ENCODE results near the gene OR2M3.
"Not testable (repeated sequence)": the region's sequence is repeated elsewhere in the genome, so short reads cannot be mapped to it uniquely, and the experiment has no call there.

OR2M3 gene, protein sequence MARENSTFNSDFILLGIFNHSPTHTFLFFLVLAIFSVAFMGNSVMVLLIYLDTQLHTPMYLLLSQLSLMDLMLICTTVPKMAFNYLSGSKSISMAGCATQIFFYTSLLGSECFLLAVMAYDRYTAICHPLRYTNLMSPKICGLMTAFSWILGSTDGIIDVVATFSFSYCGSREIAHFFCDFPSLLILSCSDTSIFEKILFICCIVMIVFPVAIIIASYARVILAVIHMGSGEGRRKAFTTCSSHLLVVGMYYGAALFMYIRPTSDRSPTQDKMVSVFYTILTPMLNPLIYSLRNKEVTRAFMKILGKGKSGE

DNA sequence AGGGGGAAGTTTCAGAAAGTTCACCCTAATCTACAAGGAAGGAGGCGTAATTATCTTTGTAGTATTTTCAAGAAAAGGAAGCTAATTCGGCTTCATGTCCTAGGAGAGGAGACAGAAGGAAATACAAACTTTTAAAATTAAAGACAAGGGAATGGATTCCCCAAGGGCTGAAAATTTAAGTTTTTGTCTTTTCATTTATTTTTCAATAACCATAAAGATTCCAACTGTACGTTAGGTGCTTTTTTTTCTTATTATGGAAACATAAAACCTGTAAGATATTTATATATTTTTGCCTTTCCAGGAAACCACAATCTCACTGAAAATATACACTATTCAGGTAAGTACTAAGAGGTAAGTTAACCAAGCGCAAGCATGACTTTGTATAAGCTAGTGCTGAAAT is at the start of gene OR2M3:
TSS of gene OR2M3 (plus strand) at position 301 of the 400 bp plus-strand sequence. CDS start 5,803 bp downstream, outside the sequence.
- no peak for DNase-seq

DNA sequence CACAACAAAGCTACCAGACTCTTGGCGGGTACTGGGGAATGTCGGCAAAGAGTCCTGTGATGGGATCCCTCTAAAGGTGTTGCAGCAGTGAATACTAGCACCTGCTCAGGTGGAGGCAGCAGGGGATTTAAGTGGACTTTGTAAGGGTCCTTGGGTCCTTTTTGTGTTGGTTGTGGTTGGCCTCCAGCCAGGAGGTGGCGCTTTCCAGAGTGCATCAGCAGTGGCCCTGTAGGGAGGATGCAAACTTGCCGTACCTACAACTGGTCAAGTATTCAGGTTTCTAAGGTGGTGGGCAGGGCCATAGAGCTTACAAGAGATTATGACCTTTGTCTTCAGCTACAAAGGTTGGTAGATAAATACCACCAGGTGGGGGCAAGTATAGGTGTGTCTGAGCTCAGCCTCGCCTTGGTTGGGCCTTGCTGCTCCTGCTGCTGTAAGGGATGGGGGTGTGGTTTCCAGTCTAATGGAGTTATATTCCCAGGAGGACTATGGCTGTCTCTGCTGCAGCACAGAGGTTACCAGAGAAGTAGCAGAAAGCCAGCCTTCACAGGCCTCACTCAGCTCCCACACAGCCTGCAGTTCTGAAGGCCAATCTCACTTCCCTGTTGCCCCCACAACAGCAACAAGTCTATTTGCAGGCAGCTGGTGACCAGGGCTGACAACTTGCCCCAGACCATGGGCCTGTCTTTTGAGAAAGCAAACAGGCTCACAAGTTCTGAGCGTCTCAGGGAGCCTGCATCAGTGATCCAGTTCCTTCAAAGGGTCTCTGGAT is 44.8 kb upstream of the OR2M3 start:
- no peak for DNase-seq

DNA sequence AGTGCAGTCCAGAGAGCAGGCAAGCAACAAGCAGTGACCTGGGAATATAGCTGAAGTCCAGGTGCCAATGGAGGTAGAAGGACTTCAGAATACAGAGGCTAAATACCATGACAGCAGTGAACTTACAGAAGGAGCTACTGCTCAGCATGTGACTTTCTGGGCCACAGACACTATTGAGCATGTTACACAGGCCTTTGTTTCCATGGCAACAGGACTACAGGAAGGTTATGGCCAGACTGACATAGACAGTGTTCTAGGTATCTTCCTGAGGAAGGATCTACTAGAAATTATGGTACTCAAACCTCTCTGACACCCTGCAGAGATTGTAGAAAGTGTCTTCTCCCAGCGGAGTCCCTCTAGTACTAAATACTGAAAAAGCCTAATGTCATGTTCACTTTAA is 41.1 kb upstream of the OR2M3 start:
- no peak for DNase-seq

DNA sequence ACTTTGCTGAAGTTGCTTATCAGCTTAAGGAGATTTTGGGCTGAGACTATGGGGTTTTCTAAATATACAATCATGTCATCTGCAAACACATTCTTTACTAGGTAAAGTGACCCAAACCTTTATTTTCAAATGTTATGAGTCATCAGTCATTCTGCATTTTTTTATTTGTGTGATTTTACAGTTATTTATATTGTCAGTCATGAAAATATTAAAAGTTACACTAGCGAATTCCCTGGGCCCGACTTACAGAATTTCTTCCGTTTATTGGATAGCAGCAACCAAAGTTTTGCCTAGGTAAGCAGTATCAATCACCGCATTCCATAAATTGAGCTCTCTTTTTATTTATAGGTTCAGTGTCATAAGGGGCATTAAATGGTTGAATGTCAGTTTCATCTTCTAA is 38.3 kb upstream of the OR2M3 start:
- DNase-seq: no peak

DNA sequence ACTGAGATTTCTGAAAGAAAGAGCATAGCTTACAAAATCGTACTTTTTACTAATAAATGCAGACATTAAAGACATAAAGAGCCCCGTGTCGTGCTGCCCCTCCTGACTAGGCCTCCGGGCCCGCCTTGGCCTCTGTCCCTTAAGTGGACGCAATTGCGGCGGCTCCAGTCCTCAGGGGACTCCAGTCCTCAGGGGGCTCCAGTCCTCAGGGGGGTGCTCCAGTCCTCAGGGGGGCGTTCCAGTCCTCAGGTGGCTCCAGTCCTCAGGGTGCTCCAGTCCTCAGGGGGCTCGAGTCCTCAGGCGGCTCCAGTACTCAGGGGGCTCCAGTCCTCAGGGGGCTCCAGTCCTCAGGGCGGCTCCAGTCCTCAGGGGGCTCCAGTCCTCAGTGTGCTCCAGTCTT is 33.0 kb upstream of the OR2M3 start:
- DNase-seq: no peak

DNA sequence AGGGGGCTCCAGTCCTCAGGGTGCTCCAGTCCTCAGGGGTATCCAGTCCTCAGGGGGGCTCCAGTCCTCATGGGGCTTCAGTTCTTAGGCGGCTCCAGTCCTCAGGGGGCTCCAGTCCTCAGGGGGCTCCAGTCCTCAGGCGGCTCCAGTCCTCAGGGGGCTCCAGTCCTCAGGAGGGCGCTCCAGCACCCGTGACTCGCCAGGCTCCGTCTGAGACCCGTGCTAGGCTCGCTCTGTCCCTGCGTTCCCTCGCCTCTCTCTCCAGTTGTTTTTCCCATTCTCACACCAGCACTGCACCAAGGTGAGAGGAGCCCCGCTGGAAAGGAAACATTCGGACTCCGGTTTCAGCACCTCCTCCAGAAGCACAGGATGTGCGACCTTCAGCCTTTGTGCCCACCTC is 31.9 kb upstream of the OR2M3 start:
- no peak for DNase-seq

DNA sequence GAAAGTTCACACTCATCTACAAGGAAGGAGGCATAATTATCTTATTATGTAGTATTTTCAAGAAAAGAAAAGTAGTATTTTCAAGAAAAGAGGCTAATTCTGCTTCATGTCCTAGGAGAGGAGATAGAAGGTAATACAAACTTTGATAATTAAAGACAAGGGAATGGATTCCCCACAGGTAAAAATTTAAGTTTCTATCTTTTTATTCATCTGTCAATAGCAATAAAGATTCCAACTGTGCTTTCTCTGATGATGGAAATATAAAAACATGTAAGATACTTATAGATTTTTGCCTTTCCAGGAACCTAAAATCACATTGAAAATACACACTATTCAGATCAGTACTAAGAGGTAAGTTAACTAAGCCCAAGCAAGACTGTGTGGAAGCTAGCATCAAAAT is 22.5 kb upstream of the OR2M3 start, which contains the start of gene OR2M2:
TSS of gene OR2M2 (plus strand) at position 301 of the 400 bp plus-strand sequence. CDS start 5,165 bp downstream, outside the sequence.
- DNase-seq: no peak

DNA sequence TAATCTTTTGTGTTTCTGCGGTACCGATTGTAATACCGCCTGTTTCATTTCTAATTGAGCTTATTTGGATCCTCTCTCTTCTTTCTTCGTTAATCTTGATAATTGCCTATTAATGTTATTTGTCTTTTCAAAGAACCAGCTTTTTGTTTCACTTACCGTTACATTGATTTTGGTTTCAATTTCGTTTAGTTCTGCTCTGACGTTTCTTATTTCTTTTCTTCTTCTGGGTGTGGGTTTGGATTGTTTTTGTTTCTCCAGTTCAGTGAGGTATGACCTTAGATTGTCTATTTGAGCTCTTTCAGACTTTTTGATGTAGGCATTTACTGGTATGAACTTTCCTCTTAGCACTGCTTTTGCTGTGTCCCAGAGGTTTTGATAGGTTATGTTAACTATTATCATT is 13.1 kb upstream of the OR2M3 start:
- no peak for DNase-seq

DNA sequence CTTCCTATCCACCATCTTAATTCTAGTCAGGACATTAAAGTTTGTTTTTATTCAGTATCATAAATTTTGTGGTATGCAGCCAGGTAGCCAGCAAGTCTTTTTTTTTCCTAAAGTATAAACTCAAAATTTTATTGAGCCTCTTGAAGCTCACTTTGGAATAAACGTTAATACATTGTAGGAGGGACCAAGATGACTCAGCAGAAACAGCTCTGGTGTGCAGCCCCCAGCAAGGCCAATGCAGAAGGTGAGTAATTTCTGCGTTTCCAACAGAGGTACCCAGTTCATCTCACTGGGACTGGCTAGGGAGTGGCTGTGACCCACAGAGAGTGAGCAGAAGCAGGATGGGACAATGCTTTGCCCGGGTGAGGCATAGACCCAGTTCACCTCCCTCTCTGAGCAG is 9.7 kb upstream of the OR2M3 start:
- no peak for DNase-seq

DNA sequence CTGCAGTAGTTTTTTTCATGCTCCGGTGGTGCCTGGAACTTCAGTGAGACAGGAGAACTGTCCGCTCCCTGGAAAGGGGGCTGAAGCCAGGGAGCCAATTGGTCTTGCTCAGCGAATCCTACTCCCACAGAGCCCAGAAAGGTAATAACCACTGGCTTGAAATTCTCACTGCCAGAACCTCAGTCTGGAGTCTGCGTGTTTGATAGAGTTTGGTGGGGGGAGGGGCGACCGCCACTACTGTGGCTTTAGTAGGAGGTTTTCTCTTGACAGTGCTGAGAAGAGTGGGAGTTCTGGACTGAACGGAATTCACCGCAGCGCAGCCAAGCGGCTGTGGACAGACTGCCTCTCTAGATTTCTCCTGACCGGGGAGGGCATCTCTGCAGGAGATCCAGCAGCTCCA is 8.0 kb upstream of the OR2M3 start:
- no peak for DNase-seq

DNA sequence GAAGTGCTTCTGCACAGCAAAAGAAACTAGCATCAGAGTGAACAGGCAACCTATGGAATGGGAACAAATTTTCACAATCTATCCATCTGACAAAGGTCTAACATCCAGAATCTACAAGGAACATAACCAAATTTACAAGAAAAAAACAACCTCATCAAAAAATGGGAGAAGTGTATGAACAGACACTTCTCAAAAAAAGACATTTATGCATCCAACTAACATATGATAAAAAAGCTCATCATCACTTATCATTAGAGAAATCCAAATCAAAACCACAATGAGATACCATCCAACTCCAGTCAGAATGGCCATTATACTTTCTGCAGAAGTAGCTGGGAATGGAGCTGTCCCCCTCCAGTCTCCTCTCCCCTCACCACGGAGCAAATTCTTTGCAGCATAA is 2.9 kb upstream of the OR2M3 start:
- no peak for DNase-seq

DNA sequence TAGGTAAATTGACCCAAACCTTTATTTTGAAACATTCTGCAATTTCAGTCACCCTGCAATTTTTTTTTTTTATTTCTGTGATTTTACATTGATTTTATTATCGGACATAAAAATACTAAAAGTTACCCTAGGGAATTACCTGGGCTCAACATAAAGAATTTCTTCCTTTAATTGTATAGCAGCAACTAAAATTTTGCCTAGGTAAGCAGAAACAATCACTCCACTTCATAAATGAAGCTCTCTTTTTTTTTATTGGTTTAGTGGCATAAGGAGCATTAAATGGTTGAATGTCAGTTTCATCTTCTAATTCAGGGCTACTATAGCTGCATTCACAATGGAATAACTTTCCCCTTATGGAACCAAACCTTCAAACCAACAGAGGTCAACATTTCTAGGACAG is 18.8 kb downstream of the OR2M3 start:
- DNase-seq: no peak

DNA sequence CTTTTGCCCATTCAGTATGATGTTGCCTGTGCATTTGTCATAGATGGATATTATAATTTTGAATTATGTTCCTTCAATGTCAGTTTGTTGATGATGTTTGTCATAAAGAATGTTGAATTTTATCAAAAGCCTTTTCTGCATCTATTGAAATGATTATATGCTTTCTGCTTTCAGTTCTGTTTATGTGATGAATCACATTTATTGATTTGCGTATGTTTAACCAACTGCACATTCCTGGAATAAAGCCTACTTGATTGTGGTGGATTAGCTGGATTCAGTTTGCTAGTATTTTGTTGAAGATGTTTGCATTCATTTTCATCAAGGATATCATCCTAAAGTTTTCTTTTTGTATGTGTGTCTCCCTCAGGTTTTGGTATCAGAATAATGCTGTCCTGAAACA is 28.5 kb downstream of the OR2M3 start:
- DNase-seq: no peak

DNA sequence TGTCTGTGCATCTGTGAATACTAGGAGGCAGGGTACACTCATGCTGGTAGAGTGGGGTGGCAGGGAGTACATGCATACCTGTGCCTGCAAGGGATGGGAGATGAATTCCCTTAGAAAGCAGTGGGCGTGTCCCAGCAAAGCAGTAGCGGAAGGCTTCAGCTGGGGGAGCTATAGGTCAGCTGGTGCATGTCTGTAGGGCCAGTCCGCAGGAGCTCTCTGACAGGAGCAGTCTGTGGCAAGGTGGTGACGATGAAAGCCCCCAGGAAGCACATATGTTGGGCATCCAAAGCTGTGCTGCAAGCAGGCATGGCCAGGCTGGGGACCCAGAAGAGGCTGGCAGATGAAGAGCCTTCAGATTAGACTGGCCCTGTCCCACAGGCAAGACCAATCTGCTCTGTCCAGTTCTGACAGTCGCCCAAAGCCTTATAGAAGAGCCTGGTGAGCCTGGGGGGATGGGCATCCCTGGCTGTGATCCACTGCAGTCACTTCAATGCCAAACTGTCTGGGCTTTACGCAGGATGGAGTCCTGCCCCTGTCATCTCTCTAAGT is 32.4 kb downstream of the OR2M3 start:
- DNase-seq: no peak

DNA sequence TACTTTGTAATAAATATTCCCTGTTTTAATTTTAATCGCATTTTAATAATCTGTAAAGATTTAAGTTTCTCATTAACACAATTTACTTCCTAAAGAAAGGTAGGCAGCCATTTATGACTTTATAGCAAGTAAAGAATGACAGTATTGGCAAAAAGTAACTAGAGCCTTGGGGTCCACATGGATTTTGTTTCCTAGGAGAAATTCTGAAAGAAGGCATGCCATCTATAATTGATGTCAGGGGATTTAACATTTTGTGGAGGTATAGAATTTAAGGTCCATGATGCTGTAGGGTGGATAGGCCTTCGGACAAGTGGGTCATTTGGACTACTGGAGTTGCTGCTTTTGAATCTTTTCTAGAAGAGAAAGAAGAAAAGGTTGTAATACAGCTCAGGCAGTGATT is 34.1 kb downstream of the OR2M3 start, which contains the start of gene OR2M4:
TSS of gene OR2M4 (plus strand) at position 301 of the 400 bp plus-strand sequence. CDS start 7,512 bp downstream, outside the sequence.
- DNase-seq: no peak

DNA sequence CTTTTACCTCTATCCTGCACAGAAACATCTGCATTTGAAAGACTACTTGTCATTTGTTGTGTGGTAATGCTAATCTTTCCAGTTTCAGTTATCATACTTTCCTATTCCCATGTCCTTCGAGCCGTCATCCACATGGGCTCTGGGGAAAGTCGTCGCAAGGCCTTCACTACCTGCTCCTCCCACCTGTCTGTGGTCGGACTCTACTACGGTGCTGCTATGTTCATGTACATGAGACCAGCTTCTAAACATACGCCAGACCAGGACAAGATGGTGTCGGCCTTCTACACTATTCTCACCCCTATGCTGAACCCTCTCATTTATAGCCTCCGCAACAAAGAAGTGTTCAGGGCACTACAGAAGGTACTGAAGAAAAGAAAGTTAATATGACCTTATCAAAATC is 42.4 kb downstream of the OR2M3 start:
- DNase-seq: no peak

DNA sequence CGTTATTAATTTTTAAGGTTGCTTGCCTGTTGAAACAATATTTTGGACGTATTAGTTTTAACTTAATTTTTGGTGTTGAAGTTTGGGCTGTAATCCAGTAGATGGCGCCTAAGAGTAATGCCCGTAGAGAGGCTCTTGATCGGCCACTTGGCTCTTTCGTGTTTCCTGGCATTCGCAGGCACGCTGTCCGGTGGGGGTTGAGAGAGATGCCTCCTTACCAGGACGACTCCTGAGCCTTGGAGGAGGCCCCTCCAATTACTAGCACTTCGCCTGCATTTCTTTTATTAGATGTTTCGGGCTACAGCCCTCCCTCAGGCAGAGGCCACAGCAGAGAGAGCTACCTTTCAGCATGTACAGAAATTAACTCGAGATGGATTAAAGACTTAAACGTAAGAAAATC is 46.1 kb downstream of the OR2M3 start:
- DNase-seq: peak; percentile 26

DNA sequence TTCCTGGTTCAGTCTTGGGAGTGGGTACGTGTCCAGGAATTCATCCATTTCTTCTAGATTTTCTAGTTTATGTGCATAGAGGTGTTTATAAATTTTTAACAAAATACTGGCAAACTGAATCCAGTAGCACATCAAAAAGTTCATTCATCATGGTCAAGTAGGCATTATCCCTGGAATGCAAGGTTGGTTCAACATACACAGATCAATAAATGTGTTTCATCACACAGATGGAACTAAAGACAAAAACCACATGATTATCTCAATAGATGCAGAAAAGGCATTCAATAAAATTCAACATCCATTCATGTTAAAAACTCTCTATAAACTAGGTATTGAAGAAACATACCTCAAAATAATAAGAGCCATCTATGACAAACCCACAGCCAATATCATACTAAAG is 62.2 kb downstream of the OR2M3 start:
- not testable (repeated sequence) for DNase-seq
